Right lobe of liver (tissue), 6 donors: ENCODE data around the gene CACNA2D3. TPM values are rescaled to one million over a fixed set of nuclear protein-coding genes. Genes with fewer than 3 reads are reported as not detected.

ENCODE experiments used
- ATAC-seq, 4 donors: fragments of 200-7000 bp; cut with Tn5 transposase; one replicate each; pipeline ENCODE4 v1.9.1; 2020; ENCODE audit warnings: mild to moderate bottlenecking in 4 of 4, moderate library complexity in 4 of 4
- DNase-seq, 3 donors: peaks; one replicate each; pipeline ENCODE4 v3.0.0-alpha.2; 2020
- H3K27ac ChIP-seq, 3 donors: fragments of 200-600 bp; one replicate each; pipeline ENCODE4 v1.8.0; 2022
- H3K27me3 ChIP-seq, 2 donors: fragments of 200-600 bp; one replicate each; pipeline ENCODE4 v1.8.0; 2022
- H3K36me3 ChIP-seq, 4 donors: fragments of 200-600 bp; sonication (generic) in 1 of 4; one replicate each; pipeline versions ENCODE4 v1.5.1 to v1.8.0; 2017 to 2022; ENCODE audit warnings: control low read depth in 1 of 4
- H3K4me1 ChIP-seq, 4 donors: fragments of 200-600 bp; sonication (generic) in 1 of 4; one replicate each; pipeline versions ENCODE4 v1.5.1 to v1.8.0; 2017 to 2022; ENCODE audit warnings: control low read depth in 1 of 4
- H3K4me3 ChIP-seq, 3 donors: fragments of 200-600 bp; one replicate each; pipeline ENCODE4 v1.8.0; 2022
- H3K9me3 ChIP-seq, 4 donors: fragments of 200-600 bp; sonication (generic) in 1 of 4; one replicate each; pipeline versions ENCODE4 v1.5.1 to v1.8.0; 2017 to 2022; ENCODE audit warnings: control low read depth in 1 of 4
- CTCF ChIP-seq, 4 donors: fragments of 200-600 bp in 3 of 4; fragments of 450-650 bp in 1 of 4; IDR thresholded peaks; one replicate each; pipeline versions ENCODE4 v1.5.1 to v1.8.0; 2016 to 2022; ENCODE audit warnings: antibody characterized with exemption in 4 of 4, mild to moderate bottlenecking in 2 of 4
- POLR2A ChIP-seq: fragments of 450-650 bp; IDR thresholded peaks from one replicate; pipeline ENCODE4 v1.6.1; 2017; ENCODE audit warnings: antibody characterized with exemption, mild to moderate bottlenecking
- WGBS: methylation state at CpG from one replicate; pipeline ENCODE4 v1.1.6; 2018; ENCODE audit warnings: low coverage, low lambda C conversion rate; ENCODE audit not compliant: insufficient coverage; ENCODE audit errors: missing lambda C conversion rate; 5-methylcytosine and 5-hydroxymethylcytosine counted together
- intact Hi-C, 2 donors: fragments of 100-400 bp; cut with DNase I; formaldehyde crosslinking; loops; one replicate each; pipeline versions ENCODE4 v1.11.2 to v1.14.1; 2022
- total RNA-seq, 6 experiments: library from RNA; depleted of rRNA in 2 of 6; stranded (reverse); fragments of >200 nt in 2 of 6; fragmentation: NEBNext Ultra II Directional in 3 of 6; extraction: Animal tissue kit (Norgen Biotek cat#: 25700) in 3 of 6; gene quantifications; one replicate each; pipeline versions ENCODE4 v1.1.0 to v1.2.4, GENCODE V29; 2016 to 2023
- donor health status: DM: no; HTN: yes; CAD: no.
- donor health status: DM: no; HTN: no; CAD: no.
- donor health status: DM: no; HTN: no; CAD: no.
- donor health status: DM: no; HTN: yes; CAD: no.
- donor health status: DM: no; HTN: yes; CAD: no.

CACNA2D3 gene
- total RNA-seq, 6 experiments from 2014 or later = 0.28 to 0.87 TPM; not detected in 4

- TF ChIP-seq CTCF (IDR thresholded peaks at IDR 0.05) (no peak), POLR2A (no peak)
- ATAC-seq (no peak), DNase-seq (no peak)
- WGBS = 20% methylated on average over 2 of the region's 2 CpGs
- Histone ChIP-seq H3K9me3 (no peaks in the 10 kb centered on the region), H3K27ac (no peak overlapping the region), H3K36me3 (no peaks in the 10 kb centered on the region), H3K4me3 (no peak overlapping the region), H3K27me3 (no peaks in the 10 kb centered on the region), H3K4me1 (no peaks in the 10 kb centered on the region)
- intact Hi-C loops = no loop called here
Measured at GRCh38 chr3:54914180-54914579, 791.8 kb downstream of the CACNA2D3 start.

- H3K27ac ChIP-seq = no peak overlapping the region
- H3K27me3 ChIP-seq = no peaks in the 10 kb centered on the region
- H3K36me3 ChIP-seq = no peaks in the 10 kb centered on the region
- TF ChIP-seq CTCF (IDR thresholded peaks at IDR 0.05) = no peak
- no peak for TF ChIP-seq POLR2A
- DNase-seq (no peak), ATAC-seq (no peak)
- 21% methylated on average over 4 of the region's 4 CpGs for WGBS
- intact Hi-C loops = no loop called here
- H3K4me1 ChIP-seq = no peaks in the 10 kb centered on the region
- H3K4me3 ChIP-seq = no peak overlapping the region
- no peaks in the 10 kb centered on the region for H3K9me3 ChIP-seq
Measured at GRCh38 chr3:54915181-54915580, 792.8 kb downstream of the CACNA2D3 start.

- Histone ChIP-seq H3K27ac (no peak overlapping the region), H3K36me3 (no peaks in the 10 kb centered on the region), H3K4me3 (no peak overlapping the region), H3K4me1 (no peaks in the 10 kb centered on the region), H3K9me3 (no peaks in the 10 kb centered on the region), H3K27me3 (no peaks in the 10 kb centered on the region)
- intact Hi-C loops = no loop called here
- TF ChIP-seq CTCF (IDR thresholded peaks at IDR 0.05) = no peak
- TF ChIP-seq POLR2A = no peak
- 55% methylated on average over 6 of the region's 8 CpGs for WGBS
- ATAC-seq (no peak), DNase-seq (no peak)
Measured at GRCh38 chr3:54915976-54916375, 793.6 kb downstream of the CACNA2D3 start.

- ATAC-seq (no peak), DNase-seq (no peak)
- no peak overlapping the region for H3K4me3 ChIP-seq
- no peaks in the 10 kb centered on the region for H3K4me1 ChIP-seq
- no peaks in the 10 kb centered on the region for H3K9me3 ChIP-seq
- TF ChIP-seq POLR2A = no peak
- no peak for TF ChIP-seq CTCF (IDR thresholded peaks at IDR 0.05)
- no peak overlapping the region for H3K27ac ChIP-seq
- no peaks in the 10 kb centered on the region for H3K36me3 ChIP-seq
- no peaks in the 10 kb centered on the region for H3K27me3 ChIP-seq
- intact Hi-C loops = no loop called here
Measured at GRCh38 chr3:54916732-54917131, 794.4 kb downstream of the CACNA2D3 start.

- no peak for ATAC-seq
Measured at GRCh38 chr3:54917174-54917573, 794.8 kb downstream of the CACNA2D3 start.

More at GRCh38 chr3:54917174-54917573, 794.8 kb downstream of the CACNA2D3 start:
- H3K4me1 ChIP-seq = no peaks in the 10 kb centered on the region
- no peaks in the 10 kb centered on the region for H3K9me3 ChIP-seq
- no peak overlapping the region for H3K27ac ChIP-seq
- intact Hi-C loops = no loop called here
- WGBS = 88% methylated on average over 2 of the region's 2 CpGs
- no peaks in the 10 kb centered on the region for H3K36me3 ChIP-seq
- no peak overlapping the region for H3K4me3 ChIP-seq
- no peak for TF ChIP-seq POLR2A
- TF ChIP-seq CTCF (IDR thresholded peaks at IDR 0.05) = no peak
- no peak for DNase-seq
- H3K27me3 ChIP-seq = no peaks in the 10 kb centered on the region
